GM21423 (cell line): ENCODE results near the gene PPARA.

Source experiments
- ATAC-seq: cut with Tn5 transposase; IDR thresholded peaks from one replicate; pipeline ENCODE4 v1.9.1; 2021; ENCODE audit warnings: mild to moderate bottlenecking, moderate library complexity; ENCODE audit not compliant: unreplicated experiment

The PPARA gene

DNA sequence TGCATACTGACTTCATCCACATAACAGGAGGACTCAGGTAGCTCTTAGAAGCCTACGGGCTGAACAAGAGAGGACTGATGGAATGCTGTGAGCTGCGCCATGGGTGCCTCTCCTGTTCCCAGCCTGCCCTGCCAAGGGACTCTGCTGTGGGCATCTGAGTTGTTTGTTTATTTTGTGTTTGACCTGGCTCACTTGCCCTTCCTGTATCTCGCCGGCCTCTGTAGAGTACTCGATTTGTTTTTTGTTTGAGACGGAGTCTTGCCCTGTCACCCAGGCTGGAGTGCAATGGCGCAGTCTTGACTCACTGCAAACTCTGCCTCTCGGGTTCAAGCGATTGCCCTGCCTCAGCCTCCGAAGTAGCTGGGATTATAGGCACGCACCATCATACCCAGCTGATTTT is 119.2 kb downstream of the PPARA start:
- ATAC-seq: no peak

DNA sequence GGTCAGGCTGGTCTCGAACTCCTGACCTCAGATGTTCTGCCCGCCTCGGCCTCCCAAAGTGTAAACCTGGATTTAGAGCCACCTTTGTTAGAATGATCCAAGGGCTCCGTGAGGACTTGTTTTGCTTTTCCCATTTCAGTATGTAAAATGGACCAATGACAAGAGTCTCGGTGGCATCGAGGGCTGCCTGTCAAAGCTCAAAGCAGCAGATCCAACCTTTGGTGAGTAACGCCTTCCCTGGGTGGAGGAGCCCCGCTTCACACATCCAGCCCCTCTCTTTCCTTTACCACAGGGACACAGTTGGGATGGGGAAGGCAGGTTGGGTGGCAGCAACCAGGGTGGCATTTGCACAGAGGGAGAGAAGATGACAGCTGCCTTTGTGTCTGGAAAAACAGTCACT is 121.9 kb downstream of the PPARA start:
- ATAC-seq: no peak

DNA sequence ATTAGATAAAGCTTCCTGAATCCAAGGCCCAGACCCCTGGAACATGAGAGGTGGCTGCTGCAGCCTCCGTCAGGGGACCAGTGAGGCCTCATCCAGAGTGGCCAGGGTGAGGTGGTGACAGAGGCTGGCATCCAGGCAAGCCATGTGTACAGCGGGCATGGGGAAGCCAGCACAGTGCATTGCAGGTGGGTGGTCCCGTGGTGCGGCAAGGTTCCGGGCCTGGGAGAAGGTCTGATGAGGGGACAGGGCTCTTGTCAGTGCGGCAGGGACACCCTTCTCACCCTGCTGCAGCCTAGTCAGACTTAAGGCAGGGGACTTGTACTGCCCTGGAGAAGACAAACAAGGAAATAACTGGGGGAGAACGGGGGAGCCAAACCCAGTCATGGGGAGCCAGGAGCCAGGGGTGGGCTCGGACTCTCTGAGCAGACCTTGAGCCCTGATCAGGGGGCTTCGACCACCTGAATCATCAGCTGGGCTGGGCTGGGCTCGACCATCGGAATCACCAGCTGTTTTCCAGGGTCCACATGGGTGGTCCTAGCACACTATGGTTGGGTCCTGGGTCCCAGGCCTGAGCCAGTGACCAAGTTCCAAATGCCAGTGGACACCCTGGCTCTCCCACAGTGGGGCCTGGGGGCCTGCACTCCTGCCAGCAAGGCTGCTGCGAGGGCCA is 122.6 kb downstream of the PPARA start:
- ATAC-seq: no peak

DNA sequence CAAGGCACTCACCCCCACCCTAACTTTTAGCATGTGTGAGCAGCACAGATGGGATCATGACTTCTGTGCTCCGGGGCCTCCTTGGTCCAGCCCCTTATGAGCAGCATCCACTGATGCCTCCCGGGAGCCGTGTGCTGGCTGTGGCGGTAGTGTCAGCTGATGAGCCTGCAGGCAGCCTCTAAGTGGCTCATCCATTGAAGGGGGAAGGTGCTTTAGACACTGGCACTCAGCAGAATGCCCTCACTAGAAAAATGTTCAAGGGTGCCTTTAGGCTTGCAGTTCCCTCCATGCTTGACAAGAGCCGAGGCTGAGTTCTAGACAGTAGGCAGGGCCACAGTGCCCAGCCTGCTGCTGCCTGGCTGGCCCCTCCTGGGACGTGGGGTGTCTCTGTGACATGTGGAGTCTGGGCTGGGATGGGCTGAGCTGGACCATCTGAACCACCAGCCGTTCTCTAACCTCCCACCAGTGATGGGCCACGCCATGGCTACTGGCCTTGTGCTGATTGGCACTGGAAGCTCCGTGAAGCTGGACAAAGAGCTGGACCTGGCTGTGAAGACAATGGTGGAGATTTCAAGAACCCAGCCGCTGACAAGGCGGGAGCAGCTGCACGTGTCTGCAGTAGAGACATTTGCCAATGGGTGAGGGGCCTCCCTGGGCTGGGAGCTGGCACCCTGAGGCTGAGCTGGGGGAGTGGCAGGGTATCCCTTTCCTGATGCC is 123.3 kb downstream of the PPARA start:
- no peak for ATAC-seq

DNA sequence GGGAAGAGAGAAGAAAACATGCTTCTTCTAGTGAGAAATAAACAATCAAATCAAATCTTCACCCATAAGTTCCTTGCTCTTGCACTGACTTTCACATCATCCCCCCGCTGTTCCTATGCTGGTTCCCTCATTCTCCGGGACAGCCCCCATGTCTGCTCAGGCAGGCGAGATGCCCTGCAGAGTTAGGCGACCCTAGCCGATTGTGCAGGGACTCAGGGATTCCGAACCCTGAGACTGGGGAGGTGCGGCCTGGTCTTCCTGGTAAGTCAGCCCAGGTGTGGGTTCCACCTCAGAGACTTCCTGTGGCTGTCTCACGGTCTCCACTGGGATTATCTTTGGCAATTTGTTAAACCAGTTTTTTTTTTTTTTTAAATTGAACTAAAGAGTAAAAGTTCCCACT is 124.1 kb downstream of the PPARA start:
- no peak for ATAC-seq

DNA sequence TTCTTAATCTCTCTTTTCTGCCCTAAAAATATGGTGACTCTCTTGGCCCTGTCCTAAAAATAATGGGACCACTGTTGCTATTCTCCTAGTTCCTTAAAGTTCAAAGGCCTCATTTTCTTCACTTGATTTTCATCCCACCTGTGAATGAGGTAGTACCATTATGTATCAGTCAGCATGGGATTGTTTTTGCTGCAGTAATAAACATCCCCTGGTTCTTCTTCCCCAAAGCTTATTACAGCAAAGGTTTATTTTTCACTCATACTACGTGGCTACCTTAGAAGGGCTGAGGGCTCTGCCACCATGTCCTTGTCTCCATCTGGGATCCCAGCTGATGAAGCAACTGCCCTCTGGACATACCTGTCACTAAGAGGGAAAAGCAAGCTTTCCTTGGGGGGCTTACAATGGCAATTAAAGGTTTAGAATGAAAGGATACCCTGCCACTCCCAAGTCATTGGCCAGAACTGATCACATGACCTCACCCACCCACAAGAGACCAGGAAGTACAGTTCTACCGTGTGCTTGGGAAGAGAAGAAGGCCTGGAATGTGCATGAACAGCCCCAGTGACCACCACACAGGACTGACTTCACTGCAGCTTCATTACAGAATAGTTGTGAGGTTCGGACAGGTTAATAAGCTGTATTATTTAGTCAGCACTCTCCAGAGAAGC is 125.3 kb downstream of the PPARA start:
- no peak for ATAC-seq

- no peak for ATAC-seq
These were observed 126.2 kb downstream of the PPARA start for GRCh38 chr22:46276563-46276962.

GRCh38 chr22:46278656-46279645 is 128.6 kb downstream of the PPARA start:
- ATAC-seq: no peak

- no peak for ATAC-seq
These were observed 129.9 kb downstream of the PPARA start for GRCh38 chr22:46280063-46280817.

DNA sequence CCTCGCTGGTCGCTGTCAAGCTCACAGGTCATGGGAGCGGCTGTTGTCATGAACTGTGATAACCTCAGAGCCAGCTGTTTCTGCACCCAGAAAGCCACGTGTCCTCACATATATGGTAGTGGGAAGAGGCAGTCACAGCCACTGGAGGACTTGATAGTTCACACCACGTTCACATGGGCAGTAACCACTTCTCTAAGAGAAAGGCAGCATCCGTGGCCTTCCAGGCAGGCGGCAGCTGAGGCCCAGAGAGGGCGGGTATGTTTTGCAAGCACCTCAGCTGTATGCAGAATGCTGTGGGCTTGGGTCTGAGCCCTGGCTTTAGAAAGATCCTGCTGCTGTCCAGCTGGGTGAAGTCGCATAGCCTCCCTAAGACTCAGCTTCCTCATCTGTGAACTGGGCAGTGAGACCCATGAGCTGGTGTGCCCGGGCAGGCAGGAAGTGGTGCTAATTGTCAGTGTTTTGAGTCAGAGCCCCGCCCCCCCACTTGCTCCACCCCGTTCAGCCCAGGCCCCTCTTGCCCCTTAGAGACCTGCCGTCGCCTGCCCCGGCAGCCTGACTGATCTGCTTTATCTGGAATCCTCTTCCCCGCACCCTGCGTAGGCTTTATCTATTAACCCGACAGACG is 130.8 kb downstream of the PPARA start:
- no peak for ATAC-seq

DNA sequence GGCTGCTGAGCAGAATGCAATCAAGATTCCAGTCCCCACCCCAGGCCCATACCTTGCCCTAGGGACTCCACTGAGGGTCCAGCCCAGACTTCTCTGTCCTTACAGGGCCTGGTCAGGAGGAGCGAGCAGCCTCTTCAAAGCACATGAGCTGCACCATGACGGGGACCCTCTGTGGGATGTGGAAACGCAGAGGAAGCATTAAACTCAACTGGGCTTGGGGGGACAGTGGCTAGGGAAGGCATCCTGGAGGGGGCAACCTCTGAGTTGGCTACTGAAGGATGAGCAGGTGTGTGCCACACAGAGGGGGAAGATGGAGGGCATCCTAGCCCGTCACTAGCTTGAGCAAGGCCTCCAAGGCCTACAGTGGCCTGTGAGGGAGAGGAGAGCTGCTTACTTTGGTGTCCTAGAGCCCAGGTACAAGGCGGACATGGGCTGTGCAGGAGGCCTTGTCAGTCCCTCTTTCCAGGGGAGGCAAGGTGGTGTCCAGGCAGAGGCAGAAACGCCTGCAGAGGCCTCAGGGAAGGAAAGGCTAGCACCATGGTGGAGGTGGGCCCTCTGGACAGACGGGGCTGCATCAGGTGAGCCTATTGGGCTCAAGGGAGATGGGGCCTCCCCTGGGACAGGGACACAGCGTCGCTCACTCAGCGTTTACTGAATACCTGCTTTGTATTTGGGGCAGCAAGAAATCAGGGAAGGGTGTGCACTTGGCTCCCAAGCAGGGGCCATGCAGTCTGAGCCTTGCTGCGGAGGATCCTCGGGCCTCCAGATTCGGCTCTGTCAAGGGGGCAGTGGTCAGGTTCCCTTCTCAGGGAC is 131.7 kb downstream of the PPARA start:
- no peak for ATAC-seq

GRCh38 chr22:46286006-46286405 is 135.7 kb downstream of the PPARA start:
- ATAC-seq: no peak

GRCh38 chr22:46286941-46287872 is 136.9 kb downstream of the PPARA start:
- no peak for ATAC-seq

- peak; percentile 74 for ATAC-seq
These were observed 137.8 kb downstream of the PPARA start for GRCh38 chr22:46287873-46288751.

DNA sequence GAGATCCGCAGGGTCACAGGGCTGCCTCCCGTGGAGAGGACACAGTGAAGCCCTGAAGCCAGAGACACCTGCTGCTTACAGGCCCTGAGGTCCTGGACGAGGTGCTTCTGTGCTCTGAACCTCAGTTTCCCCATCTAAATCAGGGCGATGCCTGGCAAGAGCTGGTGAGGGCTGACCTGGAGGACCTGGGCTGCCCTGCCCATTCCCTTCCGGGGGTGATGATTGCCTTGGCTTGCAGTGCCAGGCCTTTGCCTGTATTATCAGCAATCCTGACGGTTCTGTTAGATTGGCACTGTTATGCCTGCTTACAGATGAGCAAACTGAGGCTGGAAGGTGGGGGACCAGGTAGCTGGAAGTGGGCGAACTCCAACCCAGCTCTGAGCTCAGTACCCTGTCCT is 138.5 kb downstream of the PPARA start:
- no peak for ATAC-seq

- ATAC-seq: no peak
These were observed 139.0 kb downstream of the PPARA start for GRCh38 chr22:46289244-46289891.
